ENCODE results near the gene TMEM198. TPM values are rescaled to one million over a fixed set of nuclear protein-coding genes. Genes with fewer than 3 reads are reported as not detected.

Gene TMEM198
- total RNA-seq, 4 donors from 2014 or later, result 0.77 to 5.3 (median 5.1) TPM; not detected in 1

GRCh38 chr2:219559156-219559915 lies 15.5 kb downstream of the TMEM198 start:
- TF ChIP-seq POLR2A (IDR thresholded peaks at IDR 0.05), result no peak
- no peak for TF ChIP-seq CTCF (IDR thresholded peaks at IDR 0.05)
- intact Hi-C loops (cut with DNase I; ENCODE audit: low total_unique reads), result no loop called here
- H3K9me3 ChIP-seq, result no peaks in the 10 kb centered on the region
- no peaks in the 10 kb centered on the region for H3K4me1 ChIP-seq
- no peaks in the 10 kb centered on the region for H3K36me3 ChIP-seq
- H3K27ac ChIP-seq, result no peak overlapping the region
- H3K27me3 ChIP-seq, result no peaks in the 10 kb centered on the region
- DNase-seq, result no peak
- H3K4me3 ChIP-seq, result no peak overlapping the region

DNA sequence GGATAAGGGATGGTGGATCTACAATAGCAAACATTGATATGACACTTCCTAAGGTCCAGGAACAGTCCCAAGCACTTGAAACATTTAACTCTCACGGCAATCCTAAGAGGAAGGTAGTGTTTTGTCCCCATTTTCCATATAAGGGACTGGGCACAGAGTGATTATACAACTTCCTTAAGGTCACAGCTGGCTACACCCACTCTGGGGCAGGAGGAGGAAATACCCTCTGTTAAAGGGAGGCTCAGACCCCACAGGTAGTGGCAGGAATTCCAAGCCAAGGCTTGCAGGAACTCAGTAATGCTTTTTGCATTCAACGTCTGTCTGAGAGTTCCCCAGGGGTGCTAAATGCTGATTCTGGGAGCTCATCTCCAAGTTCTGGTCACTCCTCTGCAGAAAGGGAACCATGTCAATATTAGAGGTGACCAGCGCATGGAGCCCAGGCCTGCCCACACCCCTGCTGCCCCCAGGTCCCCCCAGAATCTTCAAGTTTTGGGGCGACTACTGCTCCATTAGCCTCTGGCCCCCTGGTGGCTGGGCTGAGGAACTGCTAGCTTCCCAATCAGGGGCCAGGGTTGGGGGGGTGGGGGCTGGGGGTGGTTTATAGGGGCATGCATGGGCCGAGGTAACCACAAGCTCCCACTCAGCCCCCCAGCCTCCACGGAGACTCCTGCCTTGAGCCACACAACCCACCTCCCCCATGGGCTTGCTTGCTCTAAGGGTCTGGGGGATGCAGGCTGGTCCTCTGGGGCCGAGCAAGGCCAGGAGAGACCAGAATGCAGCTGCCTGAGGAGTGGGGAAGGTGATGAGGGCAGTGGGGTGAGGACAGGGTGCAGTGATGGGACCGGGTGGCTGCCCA lies 16.4 kb downstream of the TMEM198 start:
- no peak for DNase-seq
- no peak overlapping the region for H3K4me3 ChIP-seq
- H3K36me3 ChIP-seq, result no peaks in the 10 kb centered on the region

DNA sequence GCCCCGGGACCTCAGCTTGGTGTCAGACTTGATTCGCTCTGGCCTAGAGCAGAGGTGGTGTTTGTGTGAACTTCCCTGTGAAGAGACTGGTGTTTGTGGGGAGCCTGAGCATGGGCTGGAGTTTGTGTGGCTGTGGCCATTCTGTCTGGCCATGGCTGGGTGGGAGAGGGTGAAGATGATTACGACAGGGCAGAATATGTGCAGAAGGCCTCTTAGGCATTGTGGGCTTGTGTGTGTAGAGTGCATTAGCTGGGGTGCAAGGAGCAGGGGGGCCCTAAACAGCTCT lies 17.0 kb downstream of the TMEM198 start:
- intact Hi-C loops (cut with DNase I; ENCODE audit: low total_unique reads), result loop anchor here (10.0 kb wide), 1 partner anchor 74 kb away; no protein-coding TSS in a partner anchor
- no peaks in the 10 kb centered on the region for H3K4me1 ChIP-seq
- no peak overlapping the region for H3K27ac ChIP-seq
- no peak for DNase-seq
- no peak for TF ChIP-seq CTCF (IDR thresholded peaks at IDR 0.05)
- TF ChIP-seq POLR2A (IDR thresholded peaks at IDR 0.05), result no peak
- no peak overlapping the region for H3K4me3 ChIP-seq
- H3K27me3 ChIP-seq, result no peaks in the 10 kb centered on the region
- no peaks in the 10 kb centered on the region for H3K36me3 ChIP-seq
- no peaks in the 10 kb centered on the region for H3K9me3 ChIP-seq

More for the DNA sequence above, 16.4 kb downstream of the TMEM198 start:
- no peaks in the 10 kb centered on the region for H3K27me3 ChIP-seq
- no peaks in the 10 kb centered on the region for H3K9me3 ChIP-seq
- H3K4me1 ChIP-seq, result no peaks in the 10 kb centered on the region
- intact Hi-C loops (cut with DNase I; ENCODE audit: low total_unique reads), result loop anchor here (10.0 kb wide), 1 partner anchor 75 kb away; no protein-coding TSS in a partner anchor
- H3K27ac ChIP-seq, result no peak overlapping the region
- TF ChIP-seq POLR2A (IDR thresholded peaks at IDR 0.05) (no peak), CTCF (IDR thresholded peaks at IDR 0.05) (peak in 2 of 4 experiments; percentile 47 to 73)

DNA sequence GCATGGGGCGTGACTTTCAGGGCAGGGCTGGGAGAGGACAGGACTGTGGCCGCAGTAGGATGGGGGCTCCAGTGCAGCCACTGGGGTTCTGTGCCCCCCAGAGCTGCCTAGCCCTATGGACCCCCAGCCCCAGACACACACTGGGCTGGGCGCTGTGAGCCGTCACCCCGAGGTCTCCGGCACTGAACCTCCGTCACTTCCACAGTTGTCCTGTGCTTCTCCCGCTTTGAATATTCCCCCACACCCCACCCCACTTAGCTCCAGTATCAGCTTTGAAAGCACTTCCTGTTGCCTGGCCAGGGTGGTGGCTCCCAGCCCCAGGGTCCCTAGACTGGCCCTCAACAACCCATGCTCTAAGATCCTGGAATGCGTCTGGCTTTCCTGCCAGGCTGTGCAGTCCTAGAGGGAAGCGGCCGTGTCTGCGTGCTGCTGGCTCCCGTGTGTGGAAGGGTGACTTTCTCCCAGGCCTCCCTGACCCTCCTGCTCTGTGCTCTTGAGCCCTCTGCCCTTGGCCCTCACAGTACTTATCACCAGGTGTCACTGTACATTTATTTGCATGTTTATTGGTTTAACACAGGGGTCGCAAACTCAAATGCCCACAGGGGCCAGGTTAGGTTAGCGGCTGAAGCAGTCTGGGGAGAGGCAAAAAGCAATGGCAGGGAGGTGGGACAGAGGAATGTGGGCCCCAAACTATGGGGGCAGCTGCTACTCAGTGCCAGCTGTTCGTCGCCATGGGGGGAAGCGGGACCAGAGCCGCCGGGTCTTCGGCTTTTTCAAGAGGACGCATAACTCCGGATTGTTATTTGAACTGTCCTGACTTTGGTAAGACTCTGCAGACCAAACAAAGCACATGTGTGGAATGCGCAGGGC lies 17.6 kb downstream of the TMEM198 start:
- H3K4me1 ChIP-seq, result no peaks in the 10 kb centered on the region
- TF ChIP-seq CTCF (IDR thresholded peaks at IDR 0.05) (no peak), POLR2A (IDR thresholded peaks at IDR 0.05) (no peak)
- intact Hi-C loops (cut with DNase I; ENCODE audit: low total_unique reads), result loop anchor here (10.0 kb wide), 1 partner anchor 73 kb away; no protein-coding TSS in a partner anchor
- no peak overlapping the region for H3K27ac ChIP-seq
- H3K9me3 ChIP-seq, result no peaks in the 10 kb centered on the region
- no peak for DNase-seq
- H3K4me3 ChIP-seq, result no peak overlapping the region
- H3K27me3 ChIP-seq, result no peaks in the 10 kb centered on the region
- H3K36me3 ChIP-seq, result no peaks in the 10 kb centered on the region
